OCI-LY1 (cell line): Measurements from ENCODE around the gene SEPHS1.

ENCODE experiments used
- EZH2 ChIP-seq: fragments of 200-600 bp; sonication (generic), shearing (Covaris generic); IDR thresholded peaks from 2 replicates; pipeline ENCODE4 v1.8.0; 2017; ENCODE audit warnings: borderline replicate concordance, mixed run types, mild to moderate bottlenecking, antibody characterized with exemption, low read length, moderate library complexity, mixed read lengths
- TF ChIP-seq, protein P1 (sequence below): fragments of 200-600 bp; sonication (generic), shearing (Covaris generic); IDR thresholded peaks from 2 replicates; pipeline ENCODE4 v1.5.1; 2017; ENCODE audit warnings: mild to moderate bottlenecking, antibody characterized with exemption, low read length, moderate library complexity, mixed read lengths

DNA sequence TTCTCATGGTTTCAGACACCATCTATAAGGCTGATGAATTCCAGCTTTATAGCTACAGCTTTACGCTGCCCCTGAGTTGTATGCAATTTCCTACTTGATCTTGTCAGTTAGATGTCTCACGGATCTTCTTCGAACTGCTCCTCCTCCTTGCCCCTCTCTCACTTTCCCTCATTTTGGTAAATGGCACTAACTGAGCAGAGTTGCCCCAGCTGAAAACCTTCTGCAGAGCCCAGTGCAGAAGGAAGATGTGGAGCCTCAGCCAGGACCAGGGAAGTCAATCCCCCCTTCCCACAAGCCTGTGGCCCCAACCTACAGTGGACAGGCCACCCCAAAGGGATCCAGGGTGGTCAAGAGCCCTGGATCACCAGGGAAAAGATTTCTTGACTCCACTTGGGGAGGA lies 49.0 kb upstream of the SEPHS1 start:
- TF ChIP-seq, protein P1, sequence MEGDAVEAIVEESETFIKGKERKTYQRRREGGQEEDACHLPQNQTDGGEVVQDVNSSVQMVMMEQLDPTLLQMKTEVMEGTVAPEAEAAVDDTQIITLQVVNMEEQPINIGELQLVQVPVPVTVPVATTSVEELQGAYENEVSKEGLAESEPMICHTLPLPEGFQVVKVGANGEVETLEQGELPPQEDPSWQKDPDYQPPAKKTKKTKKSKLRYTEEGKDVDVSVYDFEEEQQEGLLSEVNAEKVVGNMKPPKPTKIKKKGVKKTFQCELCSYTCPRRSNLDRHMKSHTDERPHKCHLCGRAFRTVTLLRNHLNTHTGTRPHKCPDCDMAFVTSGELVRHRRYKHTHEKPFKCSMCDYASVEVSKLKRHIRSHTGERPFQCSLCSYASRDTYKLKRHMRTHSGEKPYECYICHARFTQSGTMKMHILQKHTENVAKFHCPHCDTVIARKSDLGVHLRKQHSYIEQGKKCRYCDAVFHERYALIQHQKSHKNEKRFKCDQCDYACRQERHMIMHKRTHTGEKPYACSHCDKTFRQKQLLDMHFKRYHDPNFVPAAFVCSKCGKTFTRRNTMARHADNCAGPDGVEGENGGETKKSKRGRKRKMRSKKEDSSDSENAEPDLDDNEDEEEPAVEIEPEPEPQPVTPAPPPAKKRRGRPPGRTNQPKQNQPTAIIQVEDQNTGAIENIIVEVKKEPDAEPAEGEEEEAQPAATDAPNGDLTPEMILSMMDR: no peak
- TF ChIP-seq EZH2: no peak
